Cardiac atrium fibroblast (primary cell): Measurements from ENCODE around the gene ARX. TPM values are rescaled to one million over a fixed set of nuclear protein-coding genes. Genes with fewer than 3 reads are reported as not detected.

Experiments
- total RNA-seq: library from RNA; depleted of rRNA; stranded (reverse); fragments of >200 nt; gene quantifications from 2 replicates; pipeline ENCODE4 v1.2.3, GENCODE V29; 2015

ARX gene
- total RNA-seq: not detected in 2 replicates

DNA sequence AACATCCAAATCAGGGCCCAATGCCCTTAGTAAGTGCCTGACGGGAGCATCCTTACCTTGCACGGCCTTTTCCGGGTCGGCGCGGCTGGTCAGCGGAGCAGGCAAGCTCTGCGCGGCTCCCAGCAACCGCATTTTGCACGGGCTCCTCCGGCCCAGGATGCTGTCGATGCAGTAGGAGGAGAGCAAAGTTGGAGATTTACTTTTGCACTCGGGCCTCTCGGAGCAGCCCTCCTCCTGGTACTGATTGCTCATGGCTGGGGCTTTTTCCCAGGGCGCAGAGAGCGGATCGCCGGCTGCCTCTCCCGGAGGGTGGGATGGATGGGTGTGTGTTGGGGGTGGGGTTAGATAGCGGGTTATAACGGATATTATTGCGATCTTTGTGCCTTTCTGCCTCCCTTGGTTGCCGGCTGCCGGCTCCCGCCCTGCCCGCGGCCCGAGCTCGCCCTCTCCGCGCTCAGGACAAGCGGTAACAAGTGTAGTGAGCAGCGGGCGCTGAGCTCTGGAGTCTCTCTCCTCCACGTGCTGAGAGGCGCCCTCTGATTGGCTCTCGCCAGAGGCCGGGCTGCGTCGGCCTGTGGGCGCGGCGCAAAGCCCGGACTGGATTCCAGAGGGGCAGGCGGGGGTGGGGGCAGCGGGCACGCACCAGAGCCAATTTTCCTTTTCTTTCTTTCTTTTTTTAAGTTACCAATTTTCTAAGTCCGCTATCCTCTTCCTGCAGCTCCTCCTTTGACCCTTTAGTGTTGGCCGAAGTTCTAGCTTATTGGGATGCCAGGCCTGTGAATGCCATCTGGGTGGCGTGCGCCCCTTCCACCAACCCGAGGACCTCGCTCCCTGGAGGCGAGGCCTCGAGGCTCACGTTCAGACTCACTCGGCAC is at the start of gene ARX:
ARX (minus strand) TSS at position 480 of the 875 bp plus-strand sequence; CDS start at position 252, 228 bp downstream.

